ENCODE data around the gene CFAP74. TPM values are rescaled to one million over a fixed set of nuclear protein-coding genes. Genes with fewer than 3 reads are reported as not detected.

The CFAP74 gene, protein sequence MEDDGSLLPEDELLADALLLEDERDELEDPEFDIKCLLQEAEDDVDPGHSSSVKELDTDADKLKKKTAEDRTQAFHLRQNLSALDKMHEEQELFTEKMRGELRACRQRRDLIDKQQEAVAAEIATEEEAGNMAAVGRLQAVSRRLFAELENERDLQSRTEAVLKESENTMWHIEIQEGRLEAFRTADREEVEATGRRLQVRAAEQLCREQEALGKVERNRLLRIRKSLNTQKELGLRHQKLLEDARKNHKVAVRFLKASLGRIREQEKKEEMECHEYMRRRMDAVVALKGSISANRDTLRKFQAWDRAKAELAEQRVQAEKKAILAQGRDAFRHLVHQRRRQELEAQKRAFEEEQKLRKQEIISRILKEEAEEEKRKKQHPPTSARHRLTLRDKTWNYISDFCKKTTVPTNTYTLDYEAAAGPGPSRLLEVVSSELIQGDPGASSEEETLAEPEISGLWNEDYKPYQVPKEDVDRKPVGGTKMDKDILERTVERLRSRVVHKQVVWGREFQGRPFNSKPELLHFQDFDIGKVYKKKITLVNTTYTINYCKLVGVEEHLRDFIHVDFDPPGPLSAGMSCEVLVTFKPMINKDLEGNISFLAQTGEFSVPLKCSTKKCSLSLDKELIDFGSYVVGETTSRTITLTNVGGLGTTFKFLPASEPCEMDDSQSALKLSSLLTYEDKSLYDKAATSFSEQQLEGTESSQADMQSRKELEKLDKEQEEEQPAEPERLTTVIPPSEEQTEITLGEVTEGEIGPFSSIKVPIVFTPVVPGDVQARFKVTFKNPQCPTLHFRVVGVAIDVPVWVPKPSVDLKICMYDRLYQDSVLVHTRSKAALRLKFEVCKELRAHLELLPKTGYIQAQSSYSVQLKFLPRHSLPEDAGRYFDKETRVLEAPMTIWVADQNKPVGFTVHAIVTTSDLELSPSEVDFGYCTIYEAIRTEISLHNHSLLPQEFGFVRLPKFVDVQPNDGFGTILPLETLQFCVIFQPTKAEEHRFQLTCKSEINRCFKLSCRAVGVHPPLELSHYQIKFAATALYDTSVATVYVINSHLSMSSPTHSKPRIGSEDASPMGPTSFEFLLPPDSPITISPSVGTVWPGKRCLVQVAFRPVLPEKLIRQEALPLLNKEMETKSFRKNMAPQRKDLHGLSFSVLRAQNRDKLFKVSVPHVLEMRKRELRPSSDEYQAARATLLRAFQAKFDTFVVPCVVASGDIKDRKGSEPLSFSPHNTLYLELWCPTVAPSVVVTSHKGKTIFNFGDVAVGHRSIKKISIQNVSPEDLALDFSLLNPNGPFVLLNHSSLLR (N-terminal part only)
- not detected for total RNA-seq

DNA sequence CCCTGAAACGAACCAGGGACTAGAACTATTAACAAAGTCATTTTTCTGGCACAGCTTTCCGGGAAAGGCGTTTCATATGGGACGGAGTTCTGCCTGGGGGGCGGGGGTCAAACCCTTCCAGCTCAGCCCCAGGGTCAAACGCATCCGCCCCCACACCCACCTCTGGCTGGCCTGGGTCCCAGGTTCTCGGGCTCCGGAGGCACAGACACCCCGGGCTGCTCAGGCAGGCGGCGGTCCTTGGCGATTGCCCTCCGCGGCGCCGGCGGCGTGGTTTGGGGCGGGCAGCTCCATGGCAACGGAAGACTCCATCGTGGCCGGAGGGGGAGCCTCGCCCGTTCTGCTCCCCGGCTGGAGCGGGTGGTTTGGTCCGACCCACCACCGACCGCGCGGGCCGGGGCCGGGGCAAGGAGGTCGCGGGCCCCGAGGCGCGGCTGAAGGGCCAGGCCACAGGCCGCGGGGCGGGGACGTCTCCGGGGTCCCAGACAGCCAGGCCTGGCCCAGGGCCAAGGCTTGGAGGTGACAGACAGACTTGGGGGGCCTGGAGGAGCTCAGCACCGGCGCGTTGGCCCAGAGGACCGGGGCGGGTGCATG lies at the start of gene CFAP74:
TSS of gene CFAP74 (minus strand) at position 246 of the 591 bp plus-strand sequence. CDS start 12,830 bp downstream, outside the sequence.
- intact Hi-C loops (cut with DNase I; ENCODE audit: low total_unique reads) (no loop called here), in situ Hi-C loops (cut with MboI; ENCODE audit: low pct_ligation_motif_present in 1 of 4, low pct_unique_long_range_greater_than_20kb in 1 of 4, low sequenced_read_pairs in 3 of 4) (no loop called here)
- 0 to 10% methylated on average over 1 to 26 of the region's 49 CpGs for WGBS, 2 donors (ENCODE audit: low coverage in 1 of 2)

DNA sequence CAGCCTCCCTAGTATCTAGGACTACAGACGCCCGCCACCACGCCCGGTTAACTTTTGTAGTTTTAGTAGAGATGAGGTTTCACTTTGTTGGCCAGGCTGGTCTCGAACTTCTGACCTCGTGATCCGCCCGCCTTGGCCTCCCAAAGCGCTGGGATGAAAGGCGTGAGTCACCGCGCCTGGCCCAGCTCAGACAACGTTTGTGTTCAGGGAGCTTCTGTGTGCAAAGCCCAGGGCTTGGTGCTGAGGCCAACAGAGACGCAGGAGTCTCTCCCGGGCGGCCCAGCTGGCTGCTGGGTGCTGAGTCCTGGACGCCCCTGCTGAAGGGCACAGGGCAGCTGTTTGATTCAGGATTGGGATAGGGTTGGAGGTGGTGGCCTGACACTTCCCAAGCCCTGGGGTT lies 49.6 kb upstream of the CFAP74 start:
- H3K27me3 ChIP-seq = peaks cover 29% of the 10 kb centered on the region
- H3K4me1 ChIP-seq = peaks cover 3 to 36% (median 25%) of the 10 kb centered on the region in 4 donors
- TF ChIP-seq EP300 (IDR thresholded peaks at IDR 0.05; ENCODE audit: low read depth) = no peak
- no peak for DNase-seq
- H3K4me3 ChIP-seq = no peak overlapping the region
- H3K27ac ChIP-seq = no peak overlapping the region
- WGBS, 2 donors (ENCODE audit: low coverage in 1 of 2) = 74% methylated on average over 16 of the region's 17 CpGs; no CpG with 5 or more reads in 1 of the 2 donors
- H3K36me3 ChIP-seq = no peaks in the 10 kb centered on the region
- intact Hi-C loops (cut with DNase I; ENCODE audit: low total_unique reads) (no loop called here), in situ Hi-C loops (cut with MboI; ENCODE audit: low pct_ligation_motif_present in 1 of 4, low pct_unique_long_range_greater_than_20kb in 1 of 4, low sequenced_read_pairs in 3 of 4) (no loop called here)
- no peaks in the 10 kb centered on the region for H3K9me3 ChIP-seq

More for the DNA sequence above, at the start of gene CFAP74:
- Histone ChIP-seq H3K27ac (no peak within 1 kb of the TSS), H3K36me3 (no peaks in the 10 kb centered on the region), H3K4me3 (peak within 1 kb of the TSS in 1 of 4 donors; percentile 15), H3K27me3 (peaks cover 89% of the 10 kb centered on the region), H3K9me3 (no peaks in the 10 kb centered on the region), H3K4me1 (peaks cover 0 to 7% (median 6%) of the 10 kb centered on the region in 4 donors)
- TF ChIP-seq, protein P1, sequence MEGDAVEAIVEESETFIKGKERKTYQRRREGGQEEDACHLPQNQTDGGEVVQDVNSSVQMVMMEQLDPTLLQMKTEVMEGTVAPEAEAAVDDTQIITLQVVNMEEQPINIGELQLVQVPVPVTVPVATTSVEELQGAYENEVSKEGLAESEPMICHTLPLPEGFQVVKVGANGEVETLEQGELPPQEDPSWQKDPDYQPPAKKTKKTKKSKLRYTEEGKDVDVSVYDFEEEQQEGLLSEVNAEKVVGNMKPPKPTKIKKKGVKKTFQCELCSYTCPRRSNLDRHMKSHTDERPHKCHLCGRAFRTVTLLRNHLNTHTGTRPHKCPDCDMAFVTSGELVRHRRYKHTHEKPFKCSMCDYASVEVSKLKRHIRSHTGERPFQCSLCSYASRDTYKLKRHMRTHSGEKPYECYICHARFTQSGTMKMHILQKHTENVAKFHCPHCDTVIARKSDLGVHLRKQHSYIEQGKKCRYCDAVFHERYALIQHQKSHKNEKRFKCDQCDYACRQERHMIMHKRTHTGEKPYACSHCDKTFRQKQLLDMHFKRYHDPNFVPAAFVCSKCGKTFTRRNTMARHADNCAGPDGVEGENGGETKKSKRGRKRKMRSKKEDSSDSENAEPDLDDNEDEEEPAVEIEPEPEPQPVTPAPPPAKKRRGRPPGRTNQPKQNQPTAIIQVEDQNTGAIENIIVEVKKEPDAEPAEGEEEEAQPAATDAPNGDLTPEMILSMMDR (IDR thresholded peaks at IDR 0.05) = no peak
- TF ChIP-seq POLR2A (IDR thresholded peaks at IDR 0.05) (no peak), EP300 (IDR thresholded peaks at IDR 0.05; ENCODE audit: low read depth) (no peak)
- no peak for DNase-seq

DNA sequence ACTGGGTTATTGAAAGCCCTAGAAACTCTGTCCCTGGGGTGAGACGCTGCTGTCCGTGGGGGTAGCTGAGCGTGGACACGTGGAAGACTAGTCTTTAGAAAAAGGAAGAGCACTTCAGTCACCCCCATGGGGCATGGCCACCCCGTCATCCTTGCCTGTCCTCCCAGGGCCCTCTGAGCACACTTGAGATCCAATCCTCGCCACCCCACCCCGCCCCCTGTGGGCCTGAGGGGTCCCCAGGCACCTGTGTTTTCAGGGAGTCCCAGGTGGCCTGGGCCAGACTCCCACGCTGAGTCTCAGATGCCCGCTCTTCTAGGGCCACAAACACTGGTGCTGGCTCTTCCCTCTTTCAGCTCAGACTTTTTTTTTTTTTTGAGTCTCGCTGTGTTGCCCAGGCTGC lies 49.2 kb upstream of the CFAP74 start:
- WGBS, 2 donors (ENCODE audit: low coverage in 1 of 2) = 89% methylated on average over 10 of the region's 10 CpGs; no CpG with 5 or more reads in 1 of the 2 donors
- H3K27ac ChIP-seq = no peak overlapping the region
- no peaks in the 10 kb centered on the region for H3K36me3 ChIP-seq
- no peak for DNase-seq
- H3K4me1 ChIP-seq = peaks cover 7 to 41% (median 30%) of the 10 kb centered on the region in 4 donors
- H3K9me3 ChIP-seq = no peaks in the 10 kb centered on the region
- H3K4me3 ChIP-seq = no peak overlapping the region
- intact Hi-C loops (cut with DNase I; ENCODE audit: low total_unique reads) (no loop called here), in situ Hi-C loops (cut with MboI; ENCODE audit: low pct_ligation_motif_present in 1 of 4, low pct_unique_long_range_greater_than_20kb in 1 of 4, low sequenced_read_pairs in 3 of 4) (no loop called here)
- TF ChIP-seq POLR2A (IDR thresholded peaks at IDR 0.05) (no peak), POLR2AphosphoS5 (IDR thresholded peaks at IDR 0.05) (no peak), EP300 (IDR thresholded peaks at IDR 0.05; ENCODE audit: low read depth) (no peak)
- TF ChIP-seq, protein P1 (IDR thresholded peaks at IDR 0.05) = no peak
- H3K27me3 ChIP-seq = peaks cover 29% of the 10 kb centered on the region

DNA sequence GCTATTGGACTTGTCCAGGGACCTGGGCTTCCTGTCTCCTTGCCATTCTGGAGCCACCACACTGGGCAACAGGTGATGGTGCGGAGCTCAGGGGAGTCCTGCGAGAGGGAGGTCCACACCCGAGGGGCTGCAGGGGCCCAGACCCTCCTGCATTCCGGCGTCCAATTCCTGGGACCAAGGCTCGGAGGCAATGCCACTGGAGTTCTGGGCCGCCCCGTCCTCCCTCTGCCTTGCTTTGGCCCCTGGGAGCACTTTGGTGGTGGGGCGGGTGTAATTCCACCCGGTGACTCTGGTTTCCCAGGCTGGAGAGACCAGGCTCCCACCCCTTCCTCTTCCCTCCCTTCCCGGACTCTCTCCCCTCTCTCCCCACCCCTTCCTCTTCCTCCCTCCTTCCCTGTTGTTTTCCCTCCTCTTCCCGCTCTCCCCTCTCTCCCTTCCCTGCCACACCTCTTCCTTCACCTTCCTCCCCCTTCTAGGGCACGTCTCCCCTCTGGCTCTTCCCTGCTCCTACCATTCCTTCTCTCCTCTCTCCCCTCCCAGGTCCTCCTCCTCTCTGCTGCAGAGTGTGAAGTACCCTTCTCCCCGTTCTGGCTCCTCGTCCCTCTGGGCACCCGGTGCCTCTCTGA lies 48.6 kb upstream of the CFAP74 start:
- in situ Hi-C loops (cut with MboI; ENCODE audit: low pct_ligation_motif_present in 1 of 4, low pct_unique_long_range_greater_than_20kb in 1 of 4, low sequenced_read_pairs in 3 of 4) = no loop called here
- H3K4me3 ChIP-seq = peak overlapping the region in 1 of 4 donors; percentile 75
- no peak for DNase-seq
- H3K9me3 ChIP-seq = no peaks in the 10 kb centered on the region
- peaks cover 13 to 47% (median 35%) of the 10 kb centered on the region in 4 donors for H3K4me1 ChIP-seq
- H3K27ac ChIP-seq = no peak overlapping the region
- 69 to 81% methylated on average over 5 to 16 of the region's 16 CpGs for WGBS, 2 donors (ENCODE audit: low coverage in 1 of 2)
- no peaks in the 10 kb centered on the region for H3K36me3 ChIP-seq
- peaks cover 34% of the 10 kb centered on the region for H3K27me3 ChIP-seq
- intact Hi-C loops (cut with DNase I; ENCODE audit: low total_unique reads) = no loop called here
- TF ChIP-seq EP300 (IDR thresholded peaks at IDR 0.05; ENCODE audit: low read depth) = no peak
- TF ChIP-seq POLR2AphosphoS5 (IDR thresholded peaks at IDR 0.05) = no peak
- no peak for TF ChIP-seq POLR2A (IDR thresholded peaks at IDR 0.05)

All from transverse colon (tissue), 4 donors.